ENCODE results near the gene MED26.

Gene MED26

DNA sequence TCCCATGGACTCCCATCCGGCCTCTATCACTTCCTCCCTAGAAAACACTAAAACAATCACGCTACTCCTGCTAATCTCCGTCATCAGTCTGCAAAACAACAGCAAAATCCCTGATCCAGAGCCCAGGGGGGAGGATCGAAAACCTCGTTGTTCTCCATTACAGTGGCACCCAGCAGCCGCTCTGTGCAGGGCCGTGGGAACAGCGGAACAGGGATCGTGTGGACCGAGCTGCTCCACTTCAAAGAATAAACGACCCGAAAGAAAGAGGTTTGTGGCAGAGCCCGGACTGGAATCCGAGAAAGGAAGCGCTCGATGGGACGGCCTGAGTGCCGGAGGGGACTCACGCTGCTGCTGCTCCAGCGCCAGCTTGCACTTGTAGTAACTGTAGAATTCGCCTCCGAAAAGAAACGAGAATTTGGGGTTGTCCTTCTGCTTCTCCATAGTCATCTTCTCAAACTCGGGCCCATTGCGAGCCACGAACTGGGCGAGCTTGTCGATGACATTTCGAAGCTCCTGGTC is 86.4 kb downstream of the MED26 start:
- peak; percentile 38 for DNase-seq (ENCODE audit: low read depth)
- TF ChIP-seq, protein P1, sequence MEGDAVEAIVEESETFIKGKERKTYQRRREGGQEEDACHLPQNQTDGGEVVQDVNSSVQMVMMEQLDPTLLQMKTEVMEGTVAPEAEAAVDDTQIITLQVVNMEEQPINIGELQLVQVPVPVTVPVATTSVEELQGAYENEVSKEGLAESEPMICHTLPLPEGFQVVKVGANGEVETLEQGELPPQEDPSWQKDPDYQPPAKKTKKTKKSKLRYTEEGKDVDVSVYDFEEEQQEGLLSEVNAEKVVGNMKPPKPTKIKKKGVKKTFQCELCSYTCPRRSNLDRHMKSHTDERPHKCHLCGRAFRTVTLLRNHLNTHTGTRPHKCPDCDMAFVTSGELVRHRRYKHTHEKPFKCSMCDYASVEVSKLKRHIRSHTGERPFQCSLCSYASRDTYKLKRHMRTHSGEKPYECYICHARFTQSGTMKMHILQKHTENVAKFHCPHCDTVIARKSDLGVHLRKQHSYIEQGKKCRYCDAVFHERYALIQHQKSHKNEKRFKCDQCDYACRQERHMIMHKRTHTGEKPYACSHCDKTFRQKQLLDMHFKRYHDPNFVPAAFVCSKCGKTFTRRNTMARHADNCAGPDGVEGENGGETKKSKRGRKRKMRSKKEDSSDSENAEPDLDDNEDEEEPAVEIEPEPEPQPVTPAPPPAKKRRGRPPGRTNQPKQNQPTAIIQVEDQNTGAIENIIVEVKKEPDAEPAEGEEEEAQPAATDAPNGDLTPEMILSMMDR (conservative IDR thresholded peaks at IDR 0.05; ENCODE audit: low read depth, low read length), result no peak

DNA sequence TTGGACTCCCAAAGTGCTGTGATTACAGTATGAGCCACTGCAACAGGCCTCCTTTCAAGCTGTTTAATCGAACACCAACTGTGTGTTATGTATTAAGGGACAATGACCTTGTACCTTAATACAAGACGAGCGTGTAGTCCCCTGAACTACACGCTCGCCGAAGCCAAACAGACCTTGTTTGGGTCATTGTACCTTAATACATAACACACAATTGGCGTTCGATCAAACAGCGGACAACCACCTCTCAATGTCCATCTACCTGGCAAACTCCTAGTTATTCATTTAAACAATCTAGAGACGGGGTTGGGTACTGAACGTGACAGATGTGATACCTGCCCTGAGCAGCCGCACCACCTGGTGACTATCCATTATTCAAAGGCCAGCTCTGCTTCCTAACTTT is 87.1 kb downstream of the MED26 start:
- TF ChIP-seq, protein P1 (conservative IDR thresholded peaks at IDR 0.05; ENCODE audit: low read depth, low read length), result no peak
- H3K4me3 ChIP-seq (ENCODE audit: low read depth, low read length), result peak overlapping the region; percentile 95
- DNase-seq (ENCODE audit: low read depth), result no peak

More for the DNA sequence above, 86.4 kb downstream of the MED26 start:
- peak overlapping the region; percentile 95 for H3K4me3 ChIP-seq (ENCODE audit: low read depth, low read length)

DNA sequence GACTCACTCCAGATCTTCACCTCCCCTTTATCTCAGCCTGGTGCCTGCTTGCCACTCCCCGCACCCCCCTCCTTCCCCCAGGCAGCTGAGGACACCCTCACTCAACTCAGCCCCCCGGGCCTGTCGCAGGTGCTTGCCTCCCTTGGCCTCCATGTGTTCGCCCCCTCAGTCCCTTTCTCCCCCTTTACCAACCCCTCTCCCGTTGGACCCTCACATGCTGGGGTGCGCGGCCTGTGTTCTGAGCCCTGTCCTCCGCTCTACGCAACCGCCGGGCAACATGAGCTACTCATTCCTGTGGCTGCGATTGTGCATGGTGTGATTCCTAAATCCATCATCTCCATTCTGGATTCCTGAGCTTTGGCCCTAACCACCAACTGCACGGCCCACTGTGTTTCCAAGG is 90.9 kb downstream of the MED26 start:
- H3K4me3 ChIP-seq (ENCODE audit: low read depth, low read length), result no peak overlapping the region
- TF ChIP-seq, protein P1 (conservative IDR thresholded peaks at IDR 0.05; ENCODE audit: low read depth, low read length), result no peak
- no peak for DNase-seq (ENCODE audit: low read depth)

DNA sequence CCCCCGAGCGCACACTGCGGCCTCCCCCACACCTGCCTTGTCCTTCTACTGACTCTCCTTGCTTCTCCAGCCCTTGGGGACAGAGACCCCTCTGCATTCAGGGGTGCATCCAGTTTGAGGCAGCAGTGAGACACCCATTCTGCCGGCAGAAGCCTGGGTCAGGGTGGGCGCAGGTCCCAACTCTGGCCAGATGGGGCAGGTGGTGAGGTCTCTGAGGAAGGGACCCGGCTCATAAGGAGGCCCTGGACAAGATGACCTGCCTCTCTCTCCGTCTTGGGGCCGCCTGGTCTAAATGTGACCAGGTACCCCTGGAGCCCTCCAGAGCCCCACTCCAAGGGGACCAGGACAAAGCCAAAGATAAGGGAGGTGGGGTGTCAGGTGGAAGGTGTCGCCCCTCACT is 91.9 kb downstream of the MED26 start:
- no peak overlapping the region for H3K4me3 ChIP-seq (ENCODE audit: low read depth, low read length)
- DNase-seq (ENCODE audit: low read depth), result no peak
- TF ChIP-seq, protein P1 (conservative IDR thresholded peaks at IDR 0.05; ENCODE audit: low read depth, low read length), result no peak

DNA sequence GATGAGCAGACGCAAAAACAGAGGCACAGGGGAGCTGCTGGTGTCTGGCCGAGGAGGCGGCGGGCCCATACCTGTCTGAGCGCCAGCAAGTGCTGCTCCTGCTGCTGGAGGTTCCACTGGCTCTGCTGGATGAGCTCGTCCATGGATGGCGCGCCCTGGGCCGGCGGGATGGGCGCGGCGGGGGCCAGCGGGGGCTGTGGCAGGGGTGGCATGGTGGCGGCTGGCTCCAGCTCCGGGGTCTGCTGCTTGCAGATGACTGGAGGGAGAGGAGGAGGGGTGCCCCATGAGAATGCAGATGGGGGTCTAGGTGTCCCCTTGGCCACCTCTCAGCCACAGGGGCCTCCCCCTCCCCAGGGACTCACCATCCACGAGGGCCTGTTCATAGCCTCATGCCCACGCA is 92.6 kb downstream of the MED26 start:
- H3K4me3 ChIP-seq (ENCODE audit: low read depth, low read length), result no peak overlapping the region
- no peak for DNase-seq (ENCODE audit: low read depth)
- TF ChIP-seq, protein P1 (conservative IDR thresholded peaks at IDR 0.05; ENCODE audit: low read depth, low read length), result no peak

DNA sequence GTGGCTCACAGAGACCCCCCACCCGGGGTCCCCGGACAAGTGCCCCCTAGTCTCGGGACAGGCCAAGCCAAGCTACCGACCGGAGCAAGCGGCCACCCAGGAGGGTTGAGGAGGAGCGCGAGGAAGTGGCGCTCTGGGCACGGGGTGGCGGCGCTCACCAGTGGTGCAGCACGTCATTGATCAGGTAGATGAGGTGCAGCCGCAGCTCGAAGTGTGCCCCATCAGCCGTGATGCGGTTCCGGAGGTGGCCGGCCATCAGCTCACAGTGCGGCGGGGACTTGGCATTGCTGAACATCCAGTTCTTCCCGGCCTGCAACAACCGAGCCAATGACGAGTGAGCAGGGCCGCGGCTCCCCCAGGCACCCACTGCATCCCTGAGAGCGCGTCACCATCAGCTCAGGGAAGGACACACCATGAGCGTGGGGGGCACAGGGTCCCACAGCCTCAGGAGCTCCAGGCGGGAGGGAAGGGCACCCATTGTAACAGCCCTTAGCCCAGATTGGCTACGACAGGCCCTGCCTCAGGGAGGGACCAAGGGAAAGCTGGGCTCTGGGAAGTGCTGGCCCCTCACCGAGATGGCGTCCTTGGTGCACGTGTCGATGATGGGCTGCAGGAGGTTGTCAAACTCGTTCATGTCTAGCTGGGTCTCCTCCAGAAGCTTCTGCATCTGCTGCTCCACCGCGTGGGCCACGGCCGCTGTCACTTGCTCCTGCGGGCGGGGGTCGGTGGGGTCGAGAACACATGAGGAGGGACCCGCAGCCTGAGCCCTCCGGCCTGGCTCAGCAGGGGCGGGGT is 95.4 kb downstream of the MED26 start:
- TF ChIP-seq, protein P1 (conservative IDR thresholded peaks at IDR 0.05; ENCODE audit: low read depth, low read length), result no peak
- no peak for DNase-seq (ENCODE audit: low read depth)
- no peak overlapping the region for H3K4me3 ChIP-seq (ENCODE audit: low read depth, low read length)

DNA sequence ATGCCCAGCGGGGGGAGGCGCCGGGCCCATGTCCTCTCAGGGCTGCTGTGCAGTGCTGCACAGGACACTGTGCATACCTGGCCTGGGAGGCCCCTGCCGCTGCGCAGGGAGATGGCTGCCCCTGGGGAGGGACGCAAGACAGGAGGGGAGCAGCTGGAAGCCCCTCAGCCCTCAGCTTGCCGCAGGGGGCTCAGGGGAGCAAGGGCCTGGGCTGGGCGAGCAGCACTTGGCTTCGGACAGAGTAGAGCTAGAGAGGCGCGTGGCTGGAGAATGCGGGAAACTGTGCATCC is 96.7 kb downstream of the MED26 start:
- TF ChIP-seq, protein P1 (conservative IDR thresholded peaks at IDR 0.05; ENCODE audit: low read depth, low read length), result no peak
- DNase-seq (ENCODE audit: low read depth), result no peak
- H3K4me3 ChIP-seq (ENCODE audit: low read depth, low read length), result no peak overlapping the region
